ENCODE measurements around the gene CFL1. TPM values are rescaled to one million over a fixed set of nuclear protein-coding genes. Genes with fewer than 3 reads are reported as not detected.
A peak's percentile ranks its signal among the peaks of the same experiment; 100 is the strongest.

The CFL1 gene
- total RNA-seq, 1 experiment from 2014 or later, result 611 TPM

- peaks cover 7% of the 10 kb centered on the region for H3K4me1 Mint-ChIP-seq (ENCODE audit: insufficient read depth, unreplicated experiment)
- POLR2A ChIA-PET, result interaction anchor here (0.6 to 2.2 kb wide), 10 partner anchors 11 to 487 kb away, joined by 3 to 18 read pairs (median 4); partner anchors contain the start of genes C11orf68, CCDC85B, CFL1 and FIBP
- intact Hi-C loops (cut with micrococcal nuclease), result no loop called here
- H3K36me3 Mint-ChIP-seq (ENCODE audit: insufficient read depth, unreplicated experiment), result no peaks in the 10 kb centered on the region
- H3K9me3 Mint-ChIP-seq (ENCODE audit: unreplicated experiment), result no peaks in the 10 kb centered on the region
- DNase-seq (ENCODE audit: unreplicated experiment), result peak; percentile 92
- CTCF ChIA-PET, result interaction anchor here (0.6 to 2.1 kb wide), 7 partner anchors 11 to 162 kb away, joined by 3 to 20 read pairs (median 4); partner anchors contain the start of genes CCDC85B, FIBP, KAT5 and MUS81
- H3K4me3 Mint-ChIP-seq (ENCODE audit: unreplicated experiment), result peak overlapping the region; percentile 78
- TF ChIP-seq, protein P1, sequence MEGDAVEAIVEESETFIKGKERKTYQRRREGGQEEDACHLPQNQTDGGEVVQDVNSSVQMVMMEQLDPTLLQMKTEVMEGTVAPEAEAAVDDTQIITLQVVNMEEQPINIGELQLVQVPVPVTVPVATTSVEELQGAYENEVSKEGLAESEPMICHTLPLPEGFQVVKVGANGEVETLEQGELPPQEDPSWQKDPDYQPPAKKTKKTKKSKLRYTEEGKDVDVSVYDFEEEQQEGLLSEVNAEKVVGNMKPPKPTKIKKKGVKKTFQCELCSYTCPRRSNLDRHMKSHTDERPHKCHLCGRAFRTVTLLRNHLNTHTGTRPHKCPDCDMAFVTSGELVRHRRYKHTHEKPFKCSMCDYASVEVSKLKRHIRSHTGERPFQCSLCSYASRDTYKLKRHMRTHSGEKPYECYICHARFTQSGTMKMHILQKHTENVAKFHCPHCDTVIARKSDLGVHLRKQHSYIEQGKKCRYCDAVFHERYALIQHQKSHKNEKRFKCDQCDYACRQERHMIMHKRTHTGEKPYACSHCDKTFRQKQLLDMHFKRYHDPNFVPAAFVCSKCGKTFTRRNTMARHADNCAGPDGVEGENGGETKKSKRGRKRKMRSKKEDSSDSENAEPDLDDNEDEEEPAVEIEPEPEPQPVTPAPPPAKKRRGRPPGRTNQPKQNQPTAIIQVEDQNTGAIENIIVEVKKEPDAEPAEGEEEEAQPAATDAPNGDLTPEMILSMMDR (IDR thresholded peaks at IDR 0.05; ENCODE audit: unreplicated experiment), result no peak
- H3K27ac Mint-ChIP-seq (ENCODE audit: low read depth, unreplicated experiment), result peak overlapping the region; percentile 87
- BruUV-seq (replicated peaks), result no TSS peak
- H3K27me3 Mint-ChIP-seq (ENCODE audit: insufficient read depth, unreplicated experiment), result no peaks in the 10 kb centered on the region
Measured at GRCh38 chr11:65873318-65874156, 15.6 kb upstream of the CFL1 start.

DNA sequence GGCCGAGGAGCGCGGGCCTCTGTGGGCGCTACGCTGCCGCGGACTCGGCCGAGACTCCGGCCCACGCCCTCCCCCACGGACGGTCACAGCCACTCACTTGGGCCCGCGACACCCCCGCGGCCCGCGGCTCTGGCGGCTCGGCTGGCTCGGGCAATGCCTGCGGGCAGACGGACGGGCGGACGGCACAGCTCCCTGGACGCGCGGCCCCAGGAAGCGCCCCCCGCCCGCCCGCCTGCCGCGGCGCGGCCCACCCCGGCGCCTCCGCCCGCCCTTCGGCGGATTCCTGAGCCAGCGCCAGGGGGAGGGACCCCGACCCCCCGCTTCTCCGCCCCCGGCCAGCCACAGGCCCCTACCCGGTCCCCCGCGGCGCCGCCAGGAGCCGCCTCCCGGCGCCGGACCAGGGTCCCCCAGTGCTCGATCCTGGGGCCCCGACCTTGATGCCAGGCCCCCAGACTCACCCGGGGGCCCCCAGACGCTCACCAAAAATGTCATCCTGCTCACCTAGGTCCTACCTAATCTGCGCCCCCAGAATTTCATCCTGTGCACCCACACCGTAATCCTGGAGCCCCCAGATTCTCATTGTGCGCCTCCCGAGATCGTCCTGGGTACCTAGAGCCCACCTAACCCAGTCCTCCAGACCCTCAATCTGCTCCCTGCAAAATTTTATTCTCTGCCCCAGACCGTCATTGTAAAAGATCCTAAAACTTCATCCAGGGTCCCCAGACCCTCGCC lies 14.8 kb upstream of the CFL1 start, which contains the start of gene EFEMP2:
EFEMP2 (minus strand) TSS at position 215 of the 732 bp plus-strand sequence. CDS start 446 bp downstream, outside the sequence.
- no TSS peak for BruUV-seq (replicated peaks)
- TF ChIP-seq, protein P1 (IDR thresholded peaks at IDR 0.05; ENCODE audit: unreplicated experiment), result no peak
- CTCF ChIA-PET, result interaction anchor here (1.8 to 4.5 kb wide), 3 partner anchors 12 to 13 kb away, joined by 15 to 41 read pairs (median 20); partner anchors contain the start of gene MUS81
- intact Hi-C loops (cut with micrococcal nuclease), result no loop called here
- H3K4me1 Mint-ChIP-seq (ENCODE audit: insufficient read depth, unreplicated experiment), result peaks cover 7% of the 10 kb centered on the region
- peak within 1 kb of the TSS; percentile 87 for H3K27ac Mint-ChIP-seq (ENCODE audit: low read depth, unreplicated experiment)
- no peaks in the 10 kb centered on the region for H3K36me3 Mint-ChIP-seq (ENCODE audit: insufficient read depth, unreplicated experiment)
- POLR2A ChIA-PET, result interaction anchor here (0.7 to 4.6 kb wide), 7 partner anchors 13 to 258 kb away, joined by 3 to 57 read pairs (median 4); partner anchors contain the start of genes CATSPER1, CCDC85B, CFL1 and FIBP
- H3K4me3 Mint-ChIP-seq (ENCODE audit: unreplicated experiment), result peak within 1 kb of the TSS; percentile 78
- DNase-seq (ENCODE audit: unreplicated experiment), result no peak
- H3K27me3 Mint-ChIP-seq (ENCODE audit: insufficient read depth, unreplicated experiment), result no peaks in the 10 kb centered on the region
- H3K9me3 Mint-ChIP-seq (ENCODE audit: unreplicated experiment), result no peaks in the 10 kb centered on the region

DNA sequence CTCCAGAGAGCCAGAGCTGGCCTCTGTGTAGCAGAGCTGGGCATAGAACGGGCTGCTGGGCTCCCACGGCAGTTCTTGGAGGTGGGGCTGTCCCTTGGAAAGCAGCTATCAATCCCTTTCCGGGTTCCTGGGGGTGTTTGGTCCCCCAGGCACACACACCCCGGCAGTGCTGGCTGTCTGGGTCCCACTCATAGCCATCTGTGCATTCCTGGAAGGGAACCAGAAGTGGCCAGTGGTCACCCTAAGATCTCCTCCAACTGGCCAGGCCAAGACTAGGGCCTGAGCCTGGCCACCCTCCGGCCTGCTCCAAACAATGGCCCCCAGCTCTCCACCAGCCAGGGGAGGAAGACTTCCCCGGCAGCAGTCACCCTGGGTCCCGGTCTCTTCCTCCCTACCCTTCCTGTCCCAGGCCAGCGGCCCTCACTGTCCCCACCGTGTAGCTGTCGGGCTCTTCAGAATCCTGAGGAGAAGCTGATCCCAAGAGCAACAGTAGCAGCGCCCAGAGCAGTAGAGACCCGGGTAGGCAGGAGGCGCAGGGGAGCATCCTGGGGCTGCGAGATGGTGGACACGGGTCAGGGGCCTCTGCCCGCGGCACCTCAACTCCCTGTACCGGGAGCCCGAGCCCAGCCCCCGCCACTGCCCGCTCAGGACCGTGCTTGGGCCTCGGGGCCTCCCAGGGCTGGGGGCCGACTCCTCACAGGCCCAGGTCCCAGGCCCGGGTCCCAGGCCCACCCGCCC lies 14.0 kb upstream of the CFL1 start:
- peak overlapping the region; percentile 14 for H3K4me3 Mint-ChIP-seq (ENCODE audit: unreplicated experiment)
- POLR2A ChIA-PET, result interaction anchor here (0.6 to 4.6 kb wide), 9 partner anchors 12 to 269 kb away, joined by 3 to 57 read pairs (median 3); partner anchors contain the start of genes CATSPER1, CCDC85B, CFL1 and FIBP

More for the DNA sequence above, 14.0 kb upstream of the CFL1 start:
- Mint-ChIP-seq H3K27me3 (ENCODE audit: insufficient read depth, unreplicated experiment) (no peaks in the 10 kb centered on the region), H3K9me3 (ENCODE audit: unreplicated experiment) (no peaks in the 10 kb centered on the region), H3K36me3 (ENCODE audit: insufficient read depth, unreplicated experiment) (peaks cover 5% of the 10 kb centered on the region), H3K4me1 (ENCODE audit: insufficient read depth, unreplicated experiment) (peaks cover 7% of the 10 kb centered on the region), H3K27ac (ENCODE audit: low read depth, unreplicated experiment) (no peak overlapping the region)
- no TSS peak for BruUV-seq (replicated peaks)
- TF ChIP-seq, protein P1 (IDR thresholded peaks at IDR 0.05; ENCODE audit: unreplicated experiment), result no peak
- no peak for DNase-seq (ENCODE audit: unreplicated experiment)
- CTCF ChIA-PET, result interaction anchor here (1.3 to 4.5 kb wide), 4 partner anchors 12 to 173 kb away, joined by 4 to 41 read pairs (median 11); partner anchors contain the start of gene MUS81
- intact Hi-C loops (cut with micrococcal nuclease), result no loop called here
